HEK293 (cell line): ENCODE results near the gene SIGLEC10.

ENCODE experiments used
- CTCF ChIA-PET: fragments of 350-600 bp; formaldehyde crosslinking; extraction: SDS; loops from one replicate; lab custom pipeline; 2021; ENCODE audit warnings: antibody characterized with exemption; lab: Yijun Ruan, JAX
- POLR2A ChIA-PET: fragments of 300-600 bp; formaldehyde crosslinking; extraction: SDS; loops from one replicate; lab custom pipeline; 2020; ENCODE audit warnings: antibody characterized with exemption, inconsistent platforms; lab: Yijun Ruan, JAX
- H3K27ac ChIP-seq: fragments of 200-500 bp; sonication (Bioruptor generic); 2 replicates; pipeline ENCODE4 v1.5.1; 2014; ENCODE audit warnings: low read depth, low read length, control low read depth, inconsistent platforms; ENCODE audit errors: extremely low read depth
- H3K36me3 ChIP-seq, 2 experiments: fragments of 200-500 bp in 1 of 2; sonication (Bioruptor generic) in 1 of 2; 1 replicate in 1 of 2; 2 replicates in 1 of 2; pipeline ENCODE4 v1.5.1; 2014 to 2017; ENCODE audit warnings: inconsistent platforms in 2 of 2, low read length in 2 of 2; ENCODE audit not compliant: control insufficient read depth in 2 of 2, insufficient read depth in 1 of 2
- H3K4me1 ChIP-seq: fragments of 200-500 bp; sonication (Bioruptor generic); 2 replicates; pipeline ENCODE4 v1.5.1; 2014; ENCODE audit warnings: mild to moderate bottlenecking, low read length, inconsistent platforms; ENCODE audit not compliant: control insufficient read depth, insufficient read depth
- H3K4me3 ChIP-seq: 2 replicates; pipeline ENCODE4 v1.5.1; 2011; ENCODE audit warnings: low read depth, mild to moderate bottlenecking, control low read depth, low read length, moderate library complexity
- H3K9me3 ChIP-seq: fragments of 200-500 bp; sonication (Bioruptor generic); 2 replicates; pipeline ENCODE4 v1.5.1; 2014; ENCODE audit warnings: low read depth, low read length, inconsistent platforms; ENCODE audit not compliant: control insufficient read depth, insufficient read depth
- EGR2 ChIP-seq: fragments of 450-650 bp; formaldehyde crosslinking; IDR thresholded peaks from 2 replicates; pipeline ENCODE4 v1.5.1; 2016; ENCODE audit warnings: low read depth, missing biosample characterization, missing genetic modification characterization
- HOXC10 ChIP-seq: sonication (generic); formaldehyde crosslinking; IDR thresholded peaks from 2 replicates; pipeline ENCODE4 v1.8.1; 2023; ENCODE audit warnings: mild to moderate bottlenecking, missing genetic modification reagents
- REPIN1 ChIP-seq: fragments of 450-650 bp; formaldehyde crosslinking; IDR thresholded peaks from 2 replicates; pipeline ENCODE4 v1.5.1; 2017; ENCODE audit warnings: missing biosample characterization, missing genetic modification characterization, low read depth
- SP7 ChIP-seq: fragments of 450-650 bp; formaldehyde crosslinking; IDR thresholded peaks from 2 replicates; pipeline ENCODE4 v1.5.1; 2016; ENCODE audit warnings: missing biosample characterization, missing genetic modification characterization
- ZBTB21 ChIP-seq: fragments of 450-650 bp; formaldehyde crosslinking; IDR thresholded peaks from 2 replicates; pipeline ENCODE4 v1.5.1; 2017; ENCODE audit warnings: missing biosample characterization, missing genetic modification characterization
- ZBTB7A ChIP-seq: fragments of 450-650 bp; formaldehyde crosslinking; IDR thresholded peaks from 2 replicates; pipeline ENCODE4 v1.5.1; 2016; ENCODE audit warnings: low read depth, missing biosample characterization, missing genetic modification characterization
- ZFP69B ChIP-seq: fragments of 450-650 bp; formaldehyde crosslinking; IDR thresholded peaks from 2 replicates; pipeline ENCODE4 v1.5.1; 2016; ENCODE audit warnings: missing biosample characterization, missing genetic modification characterization
- ZNF121 ChIP-seq: fragments of 450-650 bp; formaldehyde crosslinking; IDR thresholded peaks from 2 replicates; pipeline ENCODE4 v1.5.1; 2016; ENCODE audit warnings: missing biosample characterization, missing genetic modification characterization
- ZNF266 ChIP-seq: fragments of 450-650 bp; formaldehyde crosslinking; IDR thresholded peaks from 2 replicates; pipeline ENCODE4 v1.5.1; 2016; ENCODE audit warnings: missing biosample characterization, missing genetic modification characterization, low read depth
- ZNF302 ChIP-seq: fragments of 450-650 bp; formaldehyde crosslinking; IDR thresholded peaks from 2 replicates; pipeline ENCODE4 v1.5.1; 2016; ENCODE audit warnings: missing biosample characterization, missing genetic modification characterization, low read depth
- ZNF37A ChIP-seq: fragments of 450-650 bp; IDR thresholded peaks from 2 replicates; pipeline ENCODE4 v1.5.1; 2018; ENCODE audit warnings: missing biosample characterization, missing genetic modification characterization
- ZNF391 ChIP-seq: fragments of 450-650 bp; formaldehyde crosslinking; IDR thresholded peaks from 2 replicates; pipeline ENCODE4 v1.5.1; 2016; ENCODE audit warnings: low read depth, missing biosample characterization, missing genetic modification characterization, borderline replicate concordance
- ZNF423 ChIP-seq: fragments of 450-650 bp; formaldehyde crosslinking; IDR thresholded peaks from 2 replicates; pipeline ENCODE4 v1.5.1; 2016; ENCODE audit warnings: missing biosample characterization, missing genetic modification characterization
- ZNF626 ChIP-seq: fragments of 450-650 bp; sonication (Bioruptor Pico); formaldehyde crosslinking; IDR thresholded peaks from 2 replicates; pipeline ENCODE4 v1.5.1; 2018; ENCODE audit warnings: missing biosample characterization, missing genetic modification characterization, inconsistent platforms
- ZNF776 ChIP-seq: fragments of 450-650 bp; formaldehyde crosslinking; IDR thresholded peaks from 2 replicates; pipeline ENCODE4 v1.5.0; 2017; ENCODE audit warnings: missing biosample characterization, missing genetic modification characterization, borderline replicate concordance
- ZNF837 ChIP-seq: fragments of 450-650 bp; formaldehyde crosslinking; IDR thresholded peaks from 2 replicates; pipeline ENCODE4 v1.5.1; 2016; ENCODE audit warnings: missing biosample characterization, missing genetic modification characterization
- TF ChIP-seq, protein P1 (sequence below): fragments of 450-650 bp; formaldehyde crosslinking; IDR thresholded peaks from 2 replicates; pipeline ENCODE4 v1.5.1; 2016; ENCODE audit warnings: missing biosample characterization, missing genetic modification characterization
- TF ChIP-seq, protein P2 (sequence below): fragments of 450-650 bp; formaldehyde crosslinking; IDR thresholded peaks from 2 replicates; pipeline ENCODE4 v1.5.1; 2016; ENCODE audit warnings: missing biosample characterization, missing genetic modification characterization, low read depth
- TF ChIP-seq, protein P3 (sequence below): fragments of 450-650 bp; formaldehyde crosslinking; IDR thresholded peaks from 2 replicates; pipeline ENCODE4 v1.5.1; 2016; ENCODE audit warnings: missing biosample characterization, missing genetic modification characterization
- TF ChIP-seq, protein P4 (sequence below): fragments of 450-650 bp; IDR thresholded peaks from 2 replicates; pipeline ENCODE4 v1.5.1; 2018; ENCODE audit warnings: missing biosample characterization, mild to moderate bottlenecking, missing genetic modification characterization
- TF ChIP-seq, protein P5 (sequence below): fragments of 450-650 bp; formaldehyde crosslinking; IDR thresholded peaks from 2 replicates; pipeline ENCODE4 v1.5.1; 2016; ENCODE audit warnings: missing biosample characterization, missing genetic modification characterization

Gene SIGLEC10

DNA sequence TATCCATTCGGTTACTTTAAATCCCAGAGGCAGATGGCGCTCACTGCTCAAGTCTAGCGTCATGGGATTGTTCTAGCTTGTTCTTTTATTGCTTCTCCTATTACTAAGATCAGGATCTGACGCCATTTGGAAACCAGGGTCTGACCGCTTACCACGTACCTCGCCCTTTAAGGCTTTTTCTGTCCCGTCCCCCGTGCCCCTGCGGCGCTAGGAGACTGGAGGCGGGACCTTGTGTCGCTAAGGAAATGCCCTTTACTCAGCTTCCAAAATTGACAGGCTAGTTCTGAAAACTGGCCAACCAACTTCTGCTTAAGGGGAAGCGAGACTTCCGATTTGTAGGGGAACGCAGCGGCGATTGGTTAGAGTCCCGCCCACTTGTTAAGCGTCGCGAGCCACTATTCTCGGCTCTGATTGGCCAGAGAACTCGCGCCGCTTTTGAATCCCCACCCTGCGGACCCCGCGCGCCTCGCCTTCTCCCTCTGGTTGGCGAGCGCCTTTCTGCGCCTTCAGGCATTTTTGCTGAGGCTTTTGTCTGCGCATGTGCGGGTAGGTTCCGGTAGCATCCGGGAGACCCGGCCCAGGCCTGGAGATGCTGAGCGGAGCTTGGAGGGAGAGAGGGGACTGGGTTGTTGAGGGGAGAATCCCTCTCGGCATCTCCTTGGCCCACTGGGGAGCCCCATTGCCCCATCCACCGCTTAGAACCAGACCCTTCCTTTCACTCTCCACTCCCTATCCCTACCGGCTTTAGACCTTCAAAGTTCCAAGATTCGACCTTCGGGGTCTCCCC, 23.2 kb downstream of the SIGLEC10 start (continued):
- TF ChIP-seq ZNF626 (no peak), ZNF837 (tag by site-specific recombination) (no peak), ZBTB21 (no peak; the same call in 1 of the 2 replicates)
- TF ChIP-seq, protein P1, sequence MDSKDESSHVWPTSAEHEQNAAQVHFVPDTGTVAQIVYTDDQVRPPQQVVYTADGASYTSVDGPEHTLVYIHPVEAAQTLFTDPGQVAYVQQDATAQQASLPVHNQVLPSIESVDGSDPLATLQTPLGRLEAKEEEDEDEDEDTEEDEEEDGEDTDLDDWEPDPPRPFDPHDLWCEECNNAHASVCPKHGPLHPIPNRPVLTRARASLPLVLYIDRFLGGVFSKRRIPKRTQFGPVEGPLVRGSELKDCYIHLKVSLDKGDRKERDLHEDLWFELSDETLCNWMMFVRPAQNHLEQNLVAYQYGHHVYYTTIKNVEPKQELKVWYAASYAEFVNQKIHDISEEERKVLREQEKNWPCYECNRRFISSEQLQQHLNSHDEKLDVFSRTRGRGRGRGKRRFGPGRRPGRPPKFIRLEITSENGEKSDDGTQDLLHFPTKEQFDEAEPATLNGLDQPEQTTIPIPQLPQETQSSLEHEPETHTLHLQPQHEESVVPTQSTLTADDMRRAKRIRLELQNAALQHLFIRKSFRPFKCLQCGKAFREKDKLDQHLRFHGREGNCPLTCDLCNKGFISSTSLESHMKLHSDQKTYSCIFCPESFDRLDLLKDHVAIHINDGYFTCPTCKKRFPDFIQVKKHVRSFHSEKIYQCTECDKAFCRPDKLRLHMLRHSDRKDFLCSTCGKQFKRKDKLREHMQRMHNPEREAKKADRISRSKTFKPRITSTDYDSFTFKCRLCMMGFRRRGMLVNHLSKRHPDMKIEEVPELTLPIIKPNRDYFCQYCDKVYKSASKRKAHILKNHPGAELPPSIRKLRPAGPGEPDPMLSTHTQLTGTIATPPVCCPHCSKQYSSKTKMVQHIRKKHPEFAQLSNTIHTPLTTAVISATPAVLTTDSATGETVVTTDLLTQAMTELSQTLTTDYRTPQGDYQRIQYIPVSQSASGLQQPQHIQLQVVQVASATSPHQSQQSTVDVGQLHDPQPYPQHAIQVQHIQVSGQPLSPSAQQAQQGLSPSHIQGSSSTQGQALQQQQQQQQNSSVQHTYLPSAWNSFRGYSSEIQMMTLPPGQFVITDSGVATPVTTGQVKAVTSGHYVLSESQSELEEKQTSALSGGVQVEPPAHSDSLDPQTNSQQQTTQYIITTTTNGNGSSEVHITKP (tag by site-specific recombination) = peak; percentile 82
- TF ChIP-seq, protein P2, sequence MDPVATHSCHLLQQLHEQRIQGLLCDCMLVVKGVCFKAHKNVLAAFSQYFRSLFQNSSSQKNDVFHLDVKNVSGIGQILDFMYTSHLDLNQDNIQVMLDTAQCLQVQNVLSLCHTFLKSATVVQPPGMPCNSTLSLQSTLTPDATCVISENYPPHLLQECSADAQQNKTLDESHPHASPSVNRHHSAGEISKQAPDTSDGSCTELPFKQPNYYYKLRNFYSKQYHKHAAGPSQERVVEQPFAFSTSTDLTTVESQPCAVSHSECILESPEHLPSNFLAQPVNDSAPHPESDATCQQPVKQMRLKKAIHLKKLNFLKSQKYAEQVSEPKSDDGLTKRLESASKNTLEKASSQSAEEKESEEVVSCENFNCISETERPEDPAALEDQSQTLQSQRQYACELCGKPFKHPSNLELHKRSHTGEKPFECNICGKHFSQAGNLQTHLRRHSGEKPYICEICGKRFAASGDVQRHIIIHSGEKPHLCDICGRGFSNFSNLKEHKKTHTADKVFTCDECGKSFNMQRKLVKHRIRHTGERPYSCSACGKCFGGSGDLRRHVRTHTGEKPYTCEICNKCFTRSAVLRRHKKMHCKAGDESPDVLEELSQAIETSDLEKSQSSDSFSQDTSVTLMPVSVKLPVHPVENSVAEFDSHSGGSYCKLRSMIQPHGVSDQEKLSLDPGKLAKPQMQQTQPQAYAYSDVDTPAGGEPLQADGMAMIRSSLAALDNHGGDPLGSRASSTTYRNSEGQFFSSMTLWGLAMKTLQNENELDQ (tag by site-specific recombination) = no peak
- TF ChIP-seq, protein P3, sequence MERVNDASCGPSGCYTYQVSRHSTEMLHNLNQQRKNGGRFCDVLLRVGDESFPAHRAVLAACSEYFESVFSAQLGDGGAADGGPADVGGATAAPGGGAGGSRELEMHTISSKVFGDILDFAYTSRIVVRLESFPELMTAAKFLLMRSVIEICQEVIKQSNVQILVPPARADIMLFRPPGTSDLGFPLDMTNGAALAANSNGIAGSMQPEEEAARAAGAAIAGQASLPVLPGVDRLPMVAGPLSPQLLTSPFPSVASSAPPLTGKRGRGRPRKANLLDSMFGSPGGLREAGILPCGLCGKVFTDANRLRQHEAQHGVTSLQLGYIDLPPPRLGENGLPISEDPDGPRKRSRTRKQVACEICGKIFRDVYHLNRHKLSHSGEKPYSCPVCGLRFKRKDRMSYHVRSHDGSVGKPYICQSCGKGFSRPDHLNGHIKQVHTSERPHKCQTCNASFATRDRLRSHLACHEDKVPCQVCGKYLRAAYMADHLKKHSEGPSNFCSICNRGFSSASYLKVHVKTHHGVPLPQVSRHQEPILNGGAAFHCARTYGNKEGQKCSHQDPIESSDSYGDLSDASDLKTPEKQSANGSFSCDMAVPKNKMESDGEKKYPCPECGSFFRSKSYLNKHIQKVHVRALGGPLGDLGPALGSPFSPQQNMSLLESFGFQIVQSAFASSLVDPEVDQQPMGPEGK (tag by site-specific recombination) = no peak

DNA sequence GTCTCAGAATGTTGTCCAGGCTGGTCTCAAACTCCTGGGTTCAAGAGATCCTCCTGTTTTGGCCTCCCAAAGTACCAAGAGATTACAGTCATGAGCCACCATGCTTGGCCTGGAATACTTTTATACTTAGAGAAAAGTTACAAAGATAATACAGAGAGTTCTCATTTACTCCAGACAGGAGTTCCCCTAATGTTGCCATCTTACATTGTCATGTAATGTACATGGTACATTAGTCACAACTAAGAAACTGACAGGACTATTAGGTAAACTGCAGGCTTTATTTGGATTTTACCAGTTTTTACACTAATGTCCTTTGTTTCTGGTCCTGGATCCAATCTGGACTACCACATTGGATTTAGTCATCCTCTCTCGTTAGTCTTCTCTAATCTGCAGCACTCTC, 24.7 kb downstream of the SIGLEC10 start:
- CTCF ChIA-PET = no interaction called here

DNA sequence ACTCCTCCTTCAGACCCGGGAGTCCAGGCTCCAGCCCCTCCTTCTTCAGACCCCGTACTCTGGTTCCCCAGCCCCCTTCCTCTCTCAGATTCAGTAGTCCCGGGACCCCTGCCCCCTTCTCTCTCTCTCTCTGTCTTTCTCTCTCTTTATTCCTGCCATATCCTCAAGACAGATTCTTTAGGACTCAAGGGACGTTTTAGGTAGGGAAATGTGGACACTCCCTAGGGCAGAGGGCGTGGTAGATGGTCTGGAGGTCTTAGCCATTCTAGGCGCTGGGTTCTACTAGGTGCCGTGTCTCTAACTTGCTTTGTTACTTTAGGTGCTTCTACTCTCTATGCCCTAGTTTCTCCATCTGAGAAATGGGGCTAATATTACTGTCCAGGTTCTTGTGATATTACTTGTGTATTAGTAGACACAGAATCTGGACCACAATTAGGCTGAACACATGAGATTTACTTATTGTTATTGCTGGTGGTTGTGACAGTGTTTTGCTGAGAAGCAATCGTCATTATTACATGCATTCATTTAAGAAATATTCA, 26.3 kb downstream of the SIGLEC10 start:
- ChIA-PET POLR2A (no interaction called here), CTCF (interaction anchor here (1.3 kb wide), 1 partner anchor 10 kb away, joined by 3 read pairs; no protein-coding TSS in a partner anchor)
- no peak overlapping the region for H3K27ac ChIP-seq
- no peaks in the 10 kb centered on the region for H3K9me3 ChIP-seq
- peaks cover 4% of the 10 kb centered on the region; the same call in 1 of the 2 replicates for H3K4me1 ChIP-seq
- no peak for TF ChIP-seq EGR2 (tag by site-specific recombination)
- no peak for TF ChIP-seq ZFP69B (tag by site-specific recombination)
- TF ChIP-seq, protein P4, sequence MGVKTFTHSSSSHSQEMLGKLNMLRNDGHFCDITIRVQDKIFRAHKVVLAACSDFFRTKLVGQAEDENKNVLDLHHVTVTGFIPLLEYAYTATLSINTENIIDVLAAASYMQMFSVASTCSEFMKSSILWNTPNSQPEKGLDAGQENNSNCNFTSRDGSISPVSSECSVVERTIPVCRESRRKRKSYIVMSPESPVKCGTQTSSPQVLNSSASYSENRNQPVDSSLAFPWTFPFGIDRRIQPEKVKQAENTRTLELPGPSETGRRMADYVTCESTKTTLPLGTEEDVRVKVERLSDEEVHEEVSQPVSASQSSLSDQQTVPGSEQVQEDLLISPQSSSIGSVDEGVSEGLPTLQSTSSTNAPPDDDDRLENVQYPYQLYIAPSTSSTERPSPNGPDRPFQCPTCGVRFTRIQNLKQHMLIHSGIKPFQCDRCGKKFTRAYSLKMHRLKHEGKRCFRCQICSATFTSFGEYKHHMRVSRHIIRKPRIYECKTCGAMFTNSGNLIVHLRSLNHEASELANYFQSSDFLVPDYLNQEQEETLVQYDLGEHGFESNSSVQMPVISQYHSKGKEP = no peak
- no peak for TF ChIP-seq ZNF423 (tag by site-specific recombination)
- TF ChIP-seq ZNF37A (tag by site-specific recombination) = no peak
- H3K4me3 ChIP-seq = no peak overlapping the region
- no peaks in the 10 kb centered on the region for H3K36me3 ChIP-seq

More for the DNA sequence above, 24.7 kb downstream of the SIGLEC10 start:
- Histone ChIP-seq H3K4me1 (peaks cover 4% of the 10 kb centered on the region; the same call in 1 of the 2 replicates), H3K4me3 (no peak overlapping the region), H3K36me3 (no peaks in the 10 kb centered on the region), H3K27ac (no peak overlapping the region), H3K9me3 (no peaks in the 10 kb centered on the region)
- POLR2A ChIA-PET = interaction anchor here (0.7 kb wide), 1 partner anchor 38 kb away, joined by 4 read pairs; no protein-coding TSS in a partner anchor
- TF ChIP-seq HOXC10 (CRISPR knock-in tag) (no peak), ZNF266 (no peak), REPIN1 (tag by site-specific recombination) (no peak), ZNF121 (tag by site-specific recombination) (no peak), SP7 (tag by site-specific recombination) (no peak), ZNF302 (no peak), ZNF776 (tag by site-specific recombination) (no peak), ZNF391 (tag by site-specific recombination) (no peak), ZBTB7A (tag by site-specific recombination) (no peak)
- TF ChIP-seq, protein P5, sequence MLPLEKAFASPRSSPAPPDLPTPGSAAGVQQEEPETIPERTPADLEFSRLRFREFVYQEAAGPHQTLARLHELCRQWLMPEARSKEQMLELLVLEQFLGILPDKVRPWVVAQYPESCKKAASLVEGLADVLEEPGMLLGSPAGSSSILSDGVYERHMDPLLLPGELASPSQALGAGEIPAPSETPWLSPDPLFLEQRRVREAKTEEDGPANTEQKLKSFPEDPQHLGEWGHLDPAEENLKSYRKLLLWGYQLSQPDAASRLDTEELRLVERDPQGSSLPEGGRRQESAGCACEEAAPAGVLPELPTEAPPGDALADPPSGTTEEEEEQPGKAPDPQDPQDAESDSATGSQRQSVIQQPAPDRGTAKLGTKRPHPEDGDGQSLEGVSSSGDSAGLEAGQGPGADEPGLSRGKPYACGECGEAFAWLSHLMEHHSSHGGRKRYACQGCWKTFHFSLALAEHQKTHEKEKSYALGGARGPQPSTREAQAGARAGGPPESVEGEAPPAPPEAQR (tag by site-specific recombination) = no peak
